ENCODE data around the gene ETV3L.

Gene ETV3L

GRCh38 chr1:157132111-157132510 is 32.5 kb upstream of the ETV3L start:
- DNase-seq (ENCODE audit: low spot score), result no peak

DNA sequence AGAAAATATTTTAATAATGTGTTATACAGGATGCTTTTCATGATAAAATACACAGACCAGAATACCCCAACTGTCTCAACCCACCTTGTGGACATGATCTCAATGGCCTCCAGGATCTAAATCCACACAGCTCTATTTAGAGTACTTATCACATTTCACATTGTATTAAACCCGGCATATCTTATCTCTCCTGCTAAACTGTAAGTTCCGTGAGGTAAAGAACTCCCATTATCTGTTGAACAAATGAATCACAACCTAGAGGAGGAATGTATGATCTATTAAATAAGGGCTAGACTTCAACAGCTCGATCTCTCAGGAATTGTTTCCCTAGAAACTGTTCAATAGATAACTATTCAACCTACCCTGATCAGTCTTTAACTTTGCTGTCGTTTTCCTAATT is 31.7 kb upstream of the ETV3L start:
- DNase-seq (ENCODE audit: low spot score), result no peak

DNA sequence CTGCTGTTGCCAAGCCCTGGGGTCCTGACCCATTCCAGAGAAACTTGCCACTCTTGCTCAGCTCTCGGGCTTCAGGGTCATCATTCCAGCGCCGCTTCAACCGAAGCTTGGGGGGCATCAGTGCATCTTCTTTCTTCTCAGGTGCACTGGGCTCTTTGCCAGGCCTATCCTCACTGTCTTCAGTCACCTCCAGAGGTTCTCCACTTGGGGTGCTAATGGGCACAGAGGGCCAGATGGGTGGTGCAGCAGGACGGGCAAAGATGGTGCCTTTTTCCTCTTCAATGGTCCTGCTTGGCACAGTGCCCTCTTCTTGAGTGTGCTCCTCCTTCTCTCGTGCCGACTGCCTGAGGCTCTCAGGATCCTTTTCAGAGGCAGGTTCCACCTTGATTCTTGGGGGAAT is 25.2 kb upstream of the ETV3L start:
- DNase-seq (ENCODE audit: low spot score), result no peak

GRCh38 chr1:157119448-157119847 is 19.8 kb upstream of the ETV3L start:
- DNase-seq (ENCODE audit: low spot score), result no peak

- no peak for DNase-seq (ENCODE audit: low spot score)
These were observed 19.4 kb upstream of the ETV3L start for GRCh38 chr1:157119008-157119407.

DNA sequence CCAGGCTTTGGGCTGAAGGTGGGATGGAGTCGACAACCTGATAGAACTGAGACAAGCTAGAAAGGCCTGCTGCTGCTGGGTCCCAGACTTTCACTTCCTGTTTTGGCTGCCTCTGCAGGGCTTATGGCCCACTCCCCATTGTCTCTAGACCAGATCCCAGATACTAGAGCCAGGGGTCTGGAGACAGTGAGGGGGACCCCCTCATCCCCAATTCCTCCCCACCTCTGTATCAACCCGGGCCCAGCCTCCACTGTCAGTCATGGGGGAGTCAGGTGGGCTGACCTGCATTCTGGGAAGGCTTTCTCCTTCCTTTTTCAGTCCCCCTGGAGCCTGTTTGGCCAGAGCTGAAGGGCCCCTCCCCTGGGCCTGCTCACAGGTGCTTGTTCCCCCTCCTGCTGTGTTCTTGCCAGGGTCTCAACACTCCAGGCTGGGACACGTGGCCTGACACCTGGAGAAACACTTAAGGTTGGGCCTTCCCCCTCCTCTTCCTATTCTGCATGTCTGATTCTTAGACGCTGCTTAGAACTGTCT is 18.0 kb upstream of the ETV3L start:
- no peak for DNase-seq (ENCODE audit: low spot score)

GRCh38 chr1:157116737-157117103 is 17.1 kb upstream of the ETV3L start:
- no peak for DNase-seq (ENCODE audit: low spot score)

- no peak for DNase-seq (ENCODE audit: low spot score)
These were observed 16.5 kb upstream of the ETV3L start for GRCh38 chr1:157115851-157116736.

DNA sequence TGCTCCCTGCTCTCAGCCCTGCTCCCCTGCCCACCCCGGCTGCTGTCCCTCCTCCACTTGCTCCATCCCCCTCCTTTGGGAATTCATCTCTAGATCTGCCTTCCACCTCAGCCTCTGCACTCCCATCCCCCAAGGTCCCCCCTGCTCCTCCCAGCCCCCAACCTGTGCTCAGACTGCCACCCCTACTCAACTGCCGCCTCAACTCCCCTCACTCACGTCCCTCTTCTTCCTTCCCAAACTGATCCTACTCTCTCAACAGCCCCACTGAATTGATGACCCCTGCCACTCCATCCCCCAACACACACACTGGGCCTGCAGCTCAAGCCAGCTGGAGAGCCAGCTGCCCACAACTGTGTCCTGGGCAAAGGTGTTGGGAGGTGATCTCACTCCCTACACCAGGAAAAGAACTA is 15.8 kb upstream of the ETV3L start:
- DNase-seq (ENCODE audit: low spot score), result no peak

GRCh38 chr1:157114183-157115121 is 14.8 kb upstream of the ETV3L start:
- DNase-seq (ENCODE audit: low spot score), result no peak

- no peak for DNase-seq (ENCODE audit: low spot score)
These were observed 14.0 kb upstream of the ETV3L start for GRCh38 chr1:157113631-157114030.

- DNase-seq (ENCODE audit: low spot score), result no peak
These were observed 13.5 kb upstream of the ETV3L start for GRCh38 chr1:157113106-157113505.

DNA sequence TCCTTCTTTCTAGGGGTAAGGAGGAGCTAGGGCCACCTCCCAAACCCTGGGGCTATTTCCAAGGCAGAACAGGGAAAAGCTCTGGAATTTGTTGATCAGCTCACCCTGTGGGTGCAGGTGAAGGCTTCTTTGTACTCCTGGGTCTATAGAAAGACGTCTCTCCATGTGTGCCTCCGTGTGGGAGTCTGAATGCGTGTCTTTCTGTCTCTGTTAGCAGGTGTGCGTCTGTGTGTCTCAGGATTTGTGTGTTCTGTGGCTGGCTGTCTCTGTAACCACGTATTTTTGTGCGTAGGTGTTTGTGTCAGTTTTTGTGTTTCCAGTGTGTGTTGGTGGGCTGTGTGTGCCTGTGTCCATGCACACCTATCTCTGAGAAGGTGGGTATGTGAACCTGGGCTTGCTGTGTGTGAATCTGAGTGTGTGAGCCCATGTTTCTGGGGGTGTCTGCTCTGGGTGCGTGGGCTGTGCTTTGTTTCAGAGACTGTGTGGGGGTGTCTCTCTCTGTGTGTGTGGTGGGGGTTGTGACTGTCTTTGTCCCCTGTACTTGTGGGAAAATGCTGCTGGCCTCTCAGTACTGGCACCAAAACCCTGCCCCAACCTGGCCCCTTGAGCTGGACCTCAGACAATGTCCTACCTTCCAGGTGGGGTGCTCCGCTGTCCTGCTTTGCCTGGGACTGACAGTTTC is 12.7 kb upstream of the ETV3L start:
- DNase-seq (ENCODE audit: low spot score), result no peak

GRCh38 chr1:157111396-157112165 is 12.0 kb upstream of the ETV3L start:
- DNase-seq (ENCODE audit: low spot score), result peak; percentile 49

DNA sequence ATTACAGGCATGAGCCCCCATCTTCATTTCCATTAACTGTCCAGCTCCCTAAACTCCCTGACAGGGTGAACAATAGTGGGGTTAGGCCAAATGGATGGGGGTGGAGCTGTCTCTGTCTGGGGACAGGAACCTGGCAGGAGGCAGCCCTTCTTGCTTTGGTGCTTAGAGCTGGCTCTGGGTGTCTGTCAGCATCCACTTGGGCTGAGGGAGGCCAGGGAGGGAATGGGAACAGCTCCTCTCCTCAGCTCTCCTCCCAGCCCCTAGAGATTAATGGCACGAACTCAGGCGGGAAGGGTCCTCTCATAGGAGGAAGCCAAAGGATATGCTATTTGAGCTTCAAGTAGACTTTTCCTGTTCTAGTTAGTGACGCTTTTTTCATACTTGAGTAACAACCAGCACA is 11.1 kb upstream of the ETV3L start:
- DNase-seq (ENCODE audit: low spot score), result no peak

GRCh38 chr1:157110003-157110402 is 10.4 kb upstream of the ETV3L start:
- no peak for DNase-seq (ENCODE audit: low spot score)

DNA sequence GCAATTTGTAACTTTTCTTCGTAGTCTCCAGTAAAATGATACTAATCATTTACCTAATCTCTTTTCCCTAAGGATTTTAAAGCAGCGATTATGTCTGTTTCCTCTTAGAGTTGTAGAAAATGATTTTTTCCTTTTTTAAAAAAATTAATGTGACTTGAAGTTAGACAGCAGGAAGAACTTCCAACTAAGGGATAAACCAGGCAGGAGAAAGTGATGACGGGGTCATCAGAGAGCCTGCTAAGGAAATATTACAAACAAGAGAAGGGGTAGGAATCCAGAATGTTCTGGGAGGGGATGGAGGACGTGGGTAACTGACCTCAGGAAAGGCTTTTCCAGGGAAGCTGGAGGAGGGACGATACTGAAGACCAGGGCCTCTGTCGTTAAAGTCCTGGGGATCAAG is 8.8 kb upstream of the ETV3L start:
- DNase-seq (ENCODE audit: low spot score), result no peak

DNA sequence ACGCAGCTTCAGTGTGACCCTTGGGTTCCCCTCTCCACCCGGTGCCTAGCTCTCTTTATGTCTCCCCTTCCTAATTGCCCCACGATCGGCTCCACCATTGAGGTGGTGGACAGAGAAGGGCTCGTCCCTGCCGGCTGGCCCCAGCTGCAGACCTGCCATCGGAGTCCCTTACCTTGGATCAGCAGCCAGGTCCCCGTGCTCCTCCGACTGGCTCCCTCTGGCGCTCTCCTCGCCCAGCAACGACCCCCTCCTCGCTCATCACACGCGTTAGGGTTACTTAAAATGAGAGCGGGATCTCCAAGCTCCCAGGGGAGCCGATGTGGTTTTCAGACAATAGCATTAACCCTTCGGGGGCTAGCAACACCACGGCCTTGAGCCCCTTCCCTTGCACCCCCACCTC is 8.1 kb upstream of the ETV3L start:
- DNase-seq (ENCODE audit: low spot score), result no peak

DNA sequence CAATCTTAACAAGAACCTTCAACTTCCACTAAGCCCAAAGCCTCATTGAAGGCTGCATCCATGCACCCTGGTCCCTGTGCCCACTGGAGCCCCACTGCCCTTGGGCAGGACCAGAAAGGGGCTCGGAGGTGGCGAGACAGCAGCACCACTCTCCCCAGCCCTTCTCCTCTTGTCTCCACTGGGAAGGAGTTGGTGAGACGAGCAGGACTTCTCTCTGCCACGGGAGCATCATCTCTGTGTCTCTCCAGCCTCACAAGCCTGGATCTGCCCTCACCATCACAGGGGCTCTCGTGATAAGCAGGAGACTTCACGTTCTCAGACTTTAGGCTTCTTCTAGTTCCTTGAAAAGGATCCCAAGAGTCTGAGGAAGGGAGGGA is 7.2 kb upstream of the ETV3L start:
- DNase-seq (ENCODE audit: low spot score), result no peak

- no peak for DNase-seq (ENCODE audit: low spot score)
These were observed 6.6 kb upstream of the ETV3L start for GRCh38 chr1:157105988-157106812.
